Measurements from ENCODE around the gene SLMAP.
"Not testable (repeated sequence)": the region's sequence is repeated elsewhere in the genome, so short reads cannot be mapped to it uniquely, and the experiment has no call there.

The SLMAP gene

DNA sequence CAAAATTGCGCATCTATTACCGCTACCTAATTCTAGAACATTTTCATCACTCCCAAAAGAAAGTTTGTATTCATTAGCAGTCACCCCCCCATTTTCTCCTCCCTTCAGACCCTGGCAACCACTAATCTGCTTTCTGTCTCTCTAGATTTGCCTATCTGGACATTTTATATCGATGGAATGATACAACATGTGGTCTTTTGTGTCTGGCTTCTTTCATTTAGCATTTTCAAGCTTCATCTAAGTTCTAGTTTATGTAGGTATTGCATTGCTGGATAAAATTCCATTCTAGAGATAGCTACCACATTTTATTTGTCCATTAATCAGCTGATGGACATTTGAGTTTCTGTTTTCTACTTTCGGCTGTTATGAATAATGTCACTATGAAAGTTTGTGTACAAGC, 38.4 kb downstream of the SLMAP start:
- DNase-seq = no peak

DNA sequence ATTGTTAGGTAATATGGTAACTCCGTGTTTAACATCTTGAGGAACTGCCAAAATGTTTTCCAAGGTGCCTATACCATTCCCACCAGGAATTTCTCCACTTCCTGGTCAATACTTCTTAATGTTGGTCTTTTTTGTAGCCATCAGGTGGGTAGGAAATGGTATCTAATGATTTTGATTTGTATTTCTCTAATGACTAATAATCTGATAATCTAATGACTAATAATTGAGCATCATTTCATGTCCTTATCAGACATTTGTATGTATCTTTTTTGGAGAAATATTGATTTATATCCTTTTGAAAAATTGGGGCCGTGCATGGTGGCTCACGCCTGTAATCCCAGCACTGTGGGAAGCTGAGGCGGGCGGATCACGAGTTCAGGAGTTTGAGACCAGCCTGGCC, 38.8 kb downstream of the SLMAP start:
- DNase-seq = no peak

DNA sequence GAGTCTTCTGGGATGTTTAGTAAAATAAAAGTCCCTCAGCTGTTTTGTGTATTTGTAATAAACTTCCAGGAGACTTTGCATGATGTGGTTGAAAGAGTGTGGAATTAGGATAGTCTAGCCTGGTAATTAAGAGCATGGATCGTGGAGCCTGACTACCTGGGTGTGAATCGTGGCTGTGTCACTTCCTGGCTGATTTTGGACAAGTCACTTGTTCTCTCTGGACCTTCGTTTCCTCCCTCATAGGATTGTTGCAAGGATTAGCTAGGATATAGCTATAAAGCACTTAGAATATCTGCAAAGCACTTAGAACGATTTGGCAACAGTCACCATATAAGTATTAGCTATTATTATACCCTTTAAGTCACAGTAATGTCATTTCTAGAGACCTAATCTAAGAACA, 40.2 kb downstream of the SLMAP start:
- DNase-seq = no peak

DNA sequence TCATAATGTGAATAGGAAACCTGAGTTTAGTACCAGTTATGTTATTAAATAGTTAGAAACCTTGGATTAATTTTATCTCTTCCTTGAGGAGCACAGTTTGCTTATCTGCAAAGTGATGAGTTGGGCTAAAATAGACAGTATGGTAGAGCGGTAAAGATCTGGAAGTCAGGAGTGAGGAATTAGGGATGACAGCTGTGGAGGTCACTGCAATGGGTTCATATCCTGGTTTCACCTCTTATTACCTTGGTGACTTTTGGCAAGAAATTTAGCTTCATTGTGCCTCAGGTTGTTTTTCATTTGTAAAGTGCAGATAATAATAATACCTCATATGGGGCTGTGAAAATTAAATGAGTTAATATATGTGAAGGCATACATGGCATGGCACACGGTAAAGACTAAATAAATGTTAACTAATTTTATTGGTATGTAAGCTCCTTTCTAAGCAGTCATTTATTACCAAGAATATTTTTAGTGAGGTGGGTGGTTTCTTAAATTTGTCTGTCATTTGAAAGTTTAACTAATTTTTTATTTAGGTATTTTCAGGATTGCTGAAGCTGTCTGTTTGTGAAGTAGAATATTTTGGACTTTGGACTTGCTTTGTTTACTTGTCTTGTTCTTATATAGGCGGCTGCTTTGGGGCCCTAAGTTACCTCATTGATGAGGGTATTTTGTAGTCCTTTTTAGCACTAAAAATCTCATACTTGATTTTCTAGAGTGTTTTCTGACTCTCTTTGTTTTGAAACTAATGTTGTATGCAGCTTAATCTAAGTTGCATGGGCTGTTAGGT, 41.8 kb downstream of the SLMAP start:
- DNase-seq = no peak

DNA sequence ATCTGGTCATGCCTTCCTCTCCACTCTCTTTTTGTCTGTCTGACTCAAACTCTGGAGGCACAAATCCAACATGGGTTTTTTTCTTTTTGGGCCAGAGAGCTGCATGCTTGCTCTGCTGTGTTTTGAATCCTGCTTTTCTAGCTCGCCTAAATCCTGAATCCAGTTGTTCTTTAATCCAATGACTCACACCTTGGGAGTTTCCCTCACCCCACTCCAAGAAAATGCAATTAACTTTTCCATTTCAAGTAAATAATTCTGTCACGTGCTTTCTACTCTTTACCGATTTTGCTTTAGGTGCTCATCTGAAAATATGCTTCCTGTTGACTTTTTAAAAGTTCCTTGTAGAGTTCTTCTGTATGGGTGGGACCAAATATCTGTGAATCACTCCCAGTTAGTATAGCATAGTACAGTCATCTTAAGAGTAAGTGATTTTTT, 47.6 kb downstream of the SLMAP start:
- DNase-seq = no peak

DNA sequence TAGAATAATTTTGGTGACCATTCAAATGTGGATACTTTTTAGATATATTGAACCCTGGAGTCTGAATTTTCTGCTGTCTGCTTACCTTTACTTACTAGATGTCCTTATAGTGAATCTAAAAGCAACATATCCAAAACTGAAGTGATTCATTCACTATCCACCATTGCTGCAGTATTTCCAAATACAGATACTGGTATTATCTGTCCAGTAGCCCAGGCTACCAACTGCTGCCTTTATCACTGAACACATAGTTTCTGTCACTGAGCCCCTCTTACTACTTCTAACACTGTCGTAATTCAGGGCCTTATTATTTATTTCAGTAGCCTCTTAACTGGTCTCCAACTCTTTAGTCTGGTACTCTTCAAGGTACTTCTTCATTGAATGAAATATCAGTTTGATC, 49.2 kb downstream of the SLMAP start:
- DNase-seq = no peak

DNA sequence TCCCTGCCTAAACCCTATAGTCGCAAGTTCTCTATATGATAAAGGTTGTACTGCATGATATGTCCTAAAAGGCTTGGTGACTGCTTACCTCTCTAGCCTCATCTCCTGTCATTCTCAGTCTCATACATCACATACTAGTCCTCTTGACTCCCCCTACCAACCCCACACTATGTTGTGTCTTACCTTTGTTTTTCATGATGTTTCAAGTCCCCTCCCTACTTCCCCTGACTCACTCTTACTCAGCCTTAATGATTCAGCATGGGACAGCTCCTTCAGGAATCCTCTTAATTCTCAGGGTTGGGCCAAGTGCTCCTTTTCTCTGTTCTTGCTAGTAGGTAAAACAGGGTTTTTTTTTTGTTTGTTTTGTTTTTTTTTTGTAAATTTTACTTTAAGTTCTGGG, 49.6 kb downstream of the SLMAP start:
- DNase-seq = no peak

DNA sequence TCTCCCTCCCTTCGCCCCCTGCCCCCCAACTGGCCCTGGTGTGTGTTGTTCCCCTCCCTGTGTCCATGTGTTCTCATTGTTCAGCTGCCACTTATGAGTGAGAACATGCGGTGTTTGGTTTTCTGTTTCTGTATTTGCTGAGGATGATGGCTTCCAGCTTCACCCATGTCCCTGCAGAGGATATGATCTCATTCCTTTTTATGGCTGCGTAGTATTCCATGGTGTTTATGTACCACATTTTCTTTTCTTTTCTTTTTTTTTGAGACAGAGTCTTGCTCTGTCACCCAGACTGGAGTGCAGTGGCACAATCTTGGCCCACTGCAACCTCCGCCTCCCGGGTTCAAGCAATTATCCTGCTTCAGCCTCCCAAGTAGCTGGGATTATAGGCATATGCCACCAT, 50.1 kb downstream of the SLMAP start:
- DNase-seq = not testable (repeated sequence)

DNA sequence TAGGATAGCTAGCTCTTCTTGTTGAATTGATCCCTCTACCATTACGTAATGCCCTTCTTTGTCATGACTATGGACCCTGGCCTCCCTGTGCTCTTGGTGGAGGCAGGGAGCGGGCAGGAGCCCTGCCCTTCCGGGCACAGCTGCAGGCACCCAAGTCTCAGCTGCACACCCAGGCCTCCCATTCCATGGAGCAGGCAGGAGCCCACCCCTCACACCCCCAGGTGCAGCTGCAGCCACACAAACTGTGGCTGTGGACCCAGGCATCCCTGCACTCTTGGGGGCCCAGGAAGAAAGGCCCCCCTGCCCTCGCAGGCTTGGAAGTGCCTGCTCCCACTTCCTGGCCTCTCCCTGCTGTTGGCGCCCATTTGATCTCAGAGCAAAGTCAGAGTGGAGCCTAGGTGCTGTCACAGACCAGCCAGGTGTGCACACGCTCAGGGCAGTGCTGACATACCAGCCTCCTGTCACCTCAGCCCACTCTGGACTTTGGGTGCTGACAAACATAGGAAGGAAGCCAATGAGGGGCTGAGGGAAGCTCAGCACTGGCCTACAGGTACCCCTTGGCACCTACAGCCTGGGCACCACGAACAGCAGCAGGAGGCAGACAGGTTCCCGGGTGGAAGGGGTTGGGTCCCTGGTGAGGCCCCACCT, 53.0 kb downstream of the SLMAP start:
- DNase-seq = no peak

DNA sequence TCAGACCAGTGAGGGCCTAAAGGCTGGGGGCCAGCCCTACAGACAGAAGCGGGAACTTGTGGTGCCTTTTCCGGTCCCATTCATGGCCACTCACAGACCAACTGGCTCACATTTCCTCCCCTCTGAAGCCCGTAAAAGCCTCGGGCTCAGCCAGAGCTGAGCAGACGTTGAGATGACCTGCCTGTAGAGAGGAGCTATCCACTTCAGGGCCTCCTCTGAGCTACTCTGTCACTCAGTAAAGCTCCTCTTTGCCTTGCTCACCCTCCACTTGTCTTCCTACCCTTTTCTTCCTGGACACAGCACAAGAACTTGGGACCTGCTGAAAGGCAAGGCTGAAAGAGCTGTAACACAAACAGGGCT, 53.5 kb downstream of the SLMAP start:
- DNase-seq = no peak

DNA sequence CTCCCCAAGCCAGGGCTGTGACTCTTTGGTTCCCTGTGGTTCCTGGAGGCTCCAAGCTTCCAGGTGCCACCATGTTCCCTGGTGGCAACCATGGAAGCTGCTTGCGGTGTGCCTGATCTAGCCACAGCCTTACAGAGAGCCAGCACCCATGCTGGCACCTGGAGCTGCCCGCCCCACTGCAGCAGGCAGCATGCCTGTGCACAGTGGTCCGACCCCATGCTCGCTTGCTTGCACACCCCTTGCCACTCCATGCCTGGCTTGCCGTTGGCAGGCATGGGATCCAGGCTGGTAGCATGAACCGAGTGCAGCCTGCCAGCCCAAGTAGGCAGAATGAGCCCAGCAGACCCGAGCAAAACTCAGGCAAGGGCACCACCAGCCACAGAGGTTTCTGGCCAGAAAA, 53.9 kb downstream of the SLMAP start:
- DNase-seq = no peak

DNA sequence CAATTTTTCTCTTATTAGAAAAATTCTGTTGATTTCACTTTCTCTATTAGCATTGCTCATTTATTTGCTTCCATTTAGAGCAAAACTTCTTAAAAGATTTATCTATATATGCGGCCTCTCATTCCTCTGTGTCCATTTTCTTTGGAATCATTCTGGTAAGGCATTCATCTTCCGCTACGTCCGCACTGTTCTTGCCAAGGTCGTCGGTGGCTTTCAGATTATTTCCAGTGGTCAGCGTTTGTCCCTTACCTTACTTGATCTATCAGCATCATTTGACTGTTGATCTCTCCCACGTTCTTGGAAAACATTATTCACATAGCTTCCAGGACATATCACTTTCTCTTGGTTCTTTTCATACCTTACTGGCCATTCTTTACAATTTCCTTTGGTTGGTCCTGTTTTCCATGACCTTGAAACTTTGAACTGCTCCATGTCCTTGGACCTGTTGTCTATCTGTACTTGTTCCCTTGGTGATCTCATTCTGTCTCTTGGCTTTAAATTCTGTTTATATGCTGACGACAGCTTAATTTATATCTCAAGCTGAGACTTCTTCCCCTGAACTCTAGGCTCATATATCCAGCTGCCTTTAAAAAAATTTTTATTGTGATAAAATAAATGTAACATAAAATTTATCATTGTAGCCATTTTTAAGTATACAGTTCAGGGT, 54.5 kb downstream of the SLMAP start:
- DNase-seq = no peak

DNA sequence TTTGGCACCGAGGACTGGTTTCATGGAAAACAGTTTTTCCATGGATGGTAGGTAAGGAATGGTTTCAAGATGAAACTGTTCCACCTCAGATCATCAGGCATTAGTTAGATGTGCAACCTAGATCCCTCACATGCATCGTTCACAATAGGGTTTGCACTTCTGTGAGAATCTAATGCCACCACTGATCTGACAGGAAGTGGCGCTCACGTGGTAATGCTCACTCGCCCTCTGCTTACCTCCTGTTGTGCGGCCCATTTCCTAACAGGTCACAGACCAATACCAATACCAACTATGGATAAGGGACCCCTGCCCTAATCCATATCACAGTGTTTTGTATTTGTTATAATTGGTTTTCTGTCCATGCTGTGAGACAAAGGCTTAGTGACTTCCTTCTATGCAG, 58.9 kb downstream of the SLMAP start:
- peak; percentile 12 to 19 for DNase-seq

DNA sequence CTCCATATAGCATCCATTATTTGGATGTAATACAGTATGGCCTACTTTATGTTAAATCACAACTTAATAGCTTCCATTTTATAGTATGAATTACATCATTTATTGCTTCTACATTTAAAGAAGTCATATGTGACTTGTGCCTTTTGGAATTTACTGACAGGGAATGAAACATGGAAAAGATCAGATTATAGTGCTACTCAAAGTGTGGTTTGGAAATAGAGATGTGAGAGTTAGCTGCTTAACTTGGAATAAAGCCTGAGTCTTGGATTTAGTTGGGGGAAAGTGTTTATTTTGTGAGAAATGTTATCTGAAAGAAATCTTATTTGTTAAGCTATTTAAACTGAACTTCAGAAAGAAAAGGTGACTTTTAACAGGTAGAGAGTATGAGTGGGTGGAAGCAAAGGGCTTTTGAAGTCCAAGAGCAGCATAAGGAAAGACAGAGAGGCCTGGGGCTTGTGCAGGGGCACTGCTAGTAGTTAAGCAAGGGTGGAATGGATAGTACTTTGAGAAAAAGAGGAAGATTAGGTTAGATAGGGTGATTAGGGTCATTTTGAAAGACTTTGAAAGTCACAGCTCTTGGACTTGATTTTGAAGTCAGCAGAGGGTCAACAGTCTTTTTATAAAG, 60.5 kb downstream of the SLMAP start:
- DNase-seq = no peak

DNA sequence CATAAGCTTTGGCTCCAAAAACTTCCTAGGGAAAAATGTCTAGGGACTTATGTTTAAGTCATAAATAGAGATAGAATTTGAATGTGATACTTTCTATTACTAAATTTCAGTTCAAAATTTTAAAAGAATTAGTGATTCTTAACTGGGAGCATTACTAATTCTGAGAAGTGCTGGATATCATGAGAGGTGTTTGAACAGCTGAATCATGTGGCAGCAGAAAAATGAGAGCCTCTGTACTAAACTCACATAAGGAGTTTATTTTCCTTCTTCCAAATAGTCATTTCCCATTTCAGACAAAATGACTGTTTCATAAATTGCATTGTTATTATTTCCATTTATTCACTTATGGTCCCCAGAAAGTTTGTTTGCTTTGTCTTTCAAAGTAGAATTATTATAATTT, 62.7 kb downstream of the SLMAP start:
- no peak for DNase-seq

DNA sequence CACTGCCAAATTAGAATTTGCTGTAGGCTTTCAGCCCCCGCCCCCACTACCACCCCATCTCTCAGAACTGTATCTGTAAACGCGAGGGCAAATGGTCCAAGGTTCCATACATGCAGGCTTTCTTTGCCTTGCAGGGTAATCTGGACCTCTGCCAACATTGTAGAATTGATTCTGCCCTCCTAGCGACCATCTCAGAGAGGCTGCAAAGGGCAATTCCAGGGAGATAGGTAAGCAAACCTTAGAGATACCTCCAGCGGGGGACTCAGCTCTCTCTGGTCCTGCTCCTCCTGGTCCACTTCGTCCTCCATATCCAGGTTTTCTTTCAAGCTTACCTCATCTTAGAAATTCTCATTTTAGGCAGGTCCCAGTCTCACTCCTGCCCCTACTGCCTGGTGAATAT, 64.4 kb downstream of the SLMAP start:
- DNase-seq = no peak

DNA sequence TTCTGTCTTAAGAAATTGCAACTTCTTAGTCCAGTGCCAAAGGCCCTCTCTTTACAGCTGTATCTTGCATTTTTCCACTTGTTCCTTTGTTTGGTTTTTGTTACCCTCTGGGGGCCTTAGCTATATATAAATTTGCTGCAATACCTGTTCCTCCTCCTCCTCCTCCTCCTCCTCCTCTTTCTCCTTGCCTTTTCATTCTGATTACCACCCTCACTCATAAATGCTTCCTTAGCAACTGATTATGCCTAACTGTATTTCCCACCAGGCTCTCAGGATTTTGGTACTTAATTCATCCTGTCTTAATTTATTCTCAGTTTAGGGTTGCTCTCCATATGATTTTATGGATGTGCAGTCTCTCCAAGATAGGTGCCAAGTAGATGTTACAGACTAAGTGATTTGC, 65.7 kb downstream of the SLMAP start:
- no peak for DNase-seq

DNA sequence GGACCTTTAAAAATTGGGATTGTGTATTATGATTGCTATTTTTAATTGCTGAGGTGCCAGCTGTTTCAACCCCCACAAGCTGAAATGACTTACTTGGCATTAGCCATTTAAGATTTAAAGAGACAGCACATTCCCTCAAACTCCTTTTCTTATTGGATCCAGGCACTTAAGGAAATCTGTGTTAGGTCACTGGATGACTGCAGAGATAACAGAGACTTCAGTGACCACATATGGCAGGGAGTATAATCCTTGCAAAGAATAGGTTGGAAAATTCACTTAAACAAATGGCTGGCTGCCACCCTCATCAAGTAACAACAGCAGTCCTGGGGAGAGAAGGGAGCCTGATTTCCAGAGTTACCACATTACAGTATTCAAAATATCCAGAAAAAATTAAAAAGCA, 66.6 kb downstream of the SLMAP start:
- DNase-seq = no peak

DNA sequence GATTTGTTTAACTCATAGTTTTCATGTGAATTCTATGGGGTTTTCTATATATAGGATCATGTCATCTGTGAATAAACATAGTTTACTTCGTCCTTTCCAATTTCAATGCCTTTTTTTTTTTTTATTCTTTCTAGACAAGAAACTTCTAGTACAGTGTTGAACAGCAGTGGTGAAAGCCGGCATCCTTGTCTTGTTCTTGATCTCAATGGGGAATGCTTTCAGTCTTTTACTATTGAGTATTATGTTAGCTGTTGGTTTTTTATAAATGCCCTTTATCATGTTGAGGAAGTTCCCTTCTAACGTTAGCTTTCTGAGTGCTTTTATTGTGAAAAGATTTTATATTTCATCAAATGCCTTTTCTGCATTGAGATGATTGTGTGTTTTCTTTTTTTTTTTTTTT, 69.0 kb downstream of the SLMAP start:
- no peak for DNase-seq

DNA sequence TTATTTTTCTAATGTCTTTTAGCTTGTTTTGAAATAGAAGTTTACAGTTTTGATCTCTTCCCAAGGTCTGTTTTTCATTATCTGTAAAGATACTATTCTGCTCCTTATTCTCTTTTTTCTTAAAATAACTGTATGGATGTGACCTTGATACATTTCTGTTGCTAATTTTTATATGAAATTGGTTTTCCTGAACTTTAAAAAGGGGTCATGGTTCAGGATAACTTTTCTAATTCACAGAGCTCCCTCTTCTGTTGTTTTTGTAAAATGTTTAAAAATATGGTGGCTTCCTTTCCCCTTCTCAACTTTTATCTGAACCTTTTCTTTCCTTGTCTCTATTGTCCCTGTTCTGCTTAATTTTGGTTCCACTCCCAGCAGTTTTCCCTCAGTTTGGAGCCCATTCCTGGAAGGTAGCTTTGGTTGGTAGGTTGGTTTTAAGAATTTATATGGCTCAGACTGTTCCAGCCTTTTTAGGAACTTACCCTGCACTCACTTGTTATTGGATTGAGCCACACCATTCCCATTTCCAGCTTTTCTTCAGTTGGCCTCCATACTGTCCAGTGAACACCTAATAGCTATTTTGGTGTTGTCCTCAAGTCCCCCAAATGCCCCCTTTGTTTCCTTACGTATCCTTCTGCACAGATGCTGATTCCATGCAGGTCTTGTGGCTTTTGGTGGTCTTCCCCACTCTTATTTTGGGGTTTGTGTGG, 70.3 kb downstream of the SLMAP start:
- no peak for DNase-seq

DNA sequence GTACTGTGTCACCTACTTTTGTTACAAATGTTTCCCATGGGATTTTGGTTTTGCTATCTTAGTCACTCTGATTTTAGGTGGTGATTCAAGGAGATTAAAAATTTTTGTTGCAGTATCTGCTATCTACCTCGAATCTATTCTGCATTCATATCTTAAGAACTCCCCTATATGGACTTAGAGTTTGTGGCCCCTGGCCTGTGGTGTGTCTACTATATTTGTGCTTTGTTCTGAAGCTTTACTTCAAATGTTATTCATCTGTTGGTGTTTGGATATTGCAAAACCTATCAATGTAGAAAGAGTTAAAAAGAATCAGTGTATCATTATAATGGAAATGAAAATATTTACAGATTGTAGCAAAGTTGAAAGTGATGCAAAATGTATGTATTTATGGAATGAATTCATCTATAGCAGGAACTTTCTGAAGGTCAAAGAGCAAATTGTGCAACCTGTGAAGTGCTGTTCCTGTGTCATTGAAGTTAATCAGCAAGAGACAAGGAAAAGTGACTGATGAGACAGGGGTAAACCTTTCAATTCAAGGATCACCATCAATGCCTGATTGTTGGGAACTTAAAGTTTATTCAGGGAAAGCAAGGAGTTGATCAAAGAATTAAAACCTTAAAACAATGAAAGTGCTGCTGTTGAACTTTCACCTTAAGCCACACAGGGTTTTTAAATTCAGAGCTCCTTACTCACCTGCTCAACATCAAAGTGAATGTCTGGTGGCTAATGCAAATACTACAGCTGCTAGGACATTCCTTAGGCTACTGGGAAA, 71.0 kb downstream of the SLMAP start:
- DNase-seq = no peak

DNA sequence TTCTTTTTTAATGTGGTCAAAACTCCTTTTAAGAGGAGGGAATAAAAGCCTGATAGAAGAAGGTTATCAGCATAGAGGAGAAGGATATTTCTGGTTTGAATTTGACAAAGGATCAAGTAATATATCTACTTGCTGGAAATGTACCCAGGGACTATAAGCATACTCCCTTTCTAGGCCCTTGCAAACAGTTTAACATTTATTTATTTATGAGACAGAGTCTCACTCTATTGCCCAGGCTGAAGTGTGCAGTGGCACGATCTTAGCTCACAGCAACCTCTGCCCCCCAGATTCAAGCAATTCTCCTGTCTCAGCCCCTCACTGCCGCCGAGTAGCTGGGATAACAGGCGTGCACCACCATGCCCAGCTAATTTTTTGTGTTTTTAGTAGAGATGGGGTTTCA, 71.6 kb downstream of the SLMAP start:
- no peak for DNase-seq
